ENCODE results near the gene NKX3-2. TPM values are rescaled to one million over a fixed set of nuclear protein-coding genes. Genes with fewer than 3 reads are reported as not detected.
A peak's percentile ranks its signal among the peaks of the same experiment; 100 is the strongest.

The NKX3-2 gene
- total RNA-seq, 1 experiment from 2014 or later: 2.4 TPM

DNA sequence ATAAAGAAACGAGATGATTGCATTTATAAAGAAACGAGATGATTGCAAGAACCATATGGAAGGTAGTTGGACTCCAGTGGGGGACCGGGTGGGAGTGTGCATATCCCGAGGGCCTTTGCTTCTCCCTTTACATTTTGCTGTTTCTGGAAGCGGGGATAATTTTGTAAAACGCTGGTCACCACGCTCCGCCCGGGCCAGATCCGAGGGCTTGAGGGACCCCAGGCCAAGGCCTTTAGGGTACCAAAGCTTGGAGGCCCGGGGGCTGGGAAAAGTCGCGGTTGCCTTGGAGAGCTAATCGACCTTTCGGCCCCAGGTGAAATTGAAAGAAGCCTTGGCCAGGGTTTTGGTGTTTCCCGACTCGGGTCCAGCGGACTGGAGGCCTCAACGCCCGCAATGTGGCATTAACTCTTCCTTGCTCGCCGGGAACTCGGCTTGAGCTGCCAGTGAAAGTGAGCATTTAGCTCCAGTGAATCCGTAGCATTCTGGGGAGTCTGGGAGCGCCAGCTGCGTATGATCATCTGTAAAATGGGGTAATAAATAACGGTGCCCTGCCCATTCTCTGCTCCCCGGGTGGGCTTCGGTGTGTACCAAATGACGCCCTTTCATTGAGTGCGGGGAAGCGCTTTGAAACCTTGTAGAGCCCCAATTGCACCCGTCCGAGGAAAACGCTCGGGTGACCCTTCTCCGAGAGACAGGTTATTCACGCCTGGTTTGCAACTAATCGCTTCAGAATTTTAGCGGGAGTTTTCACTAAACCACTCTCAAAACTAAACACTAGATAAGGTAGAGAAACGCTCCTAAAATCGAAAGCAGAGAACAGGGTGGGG, 4.5 kb downstream of the NKX3-2 start:
- no TSS peak for BruUV-seq (replicated peaks)
- H3K36me3 ChIP-seq (ENCODE audit: insufficient read depth, low read length, poor library complexity, severe bottlenecking): no peaks in the 10 kb centered on the region
- H3K4me3 ChIP-seq (ENCODE audit: low read depth, low read length, poor library complexity, severe bottlenecking): no peak overlapping the region
- ChIA-PET CTCF (no interaction called here), POLR2A (ENCODE audit: low non-redundant PET) (no interaction called here)
- TF ChIP-seq, protein P1, sequence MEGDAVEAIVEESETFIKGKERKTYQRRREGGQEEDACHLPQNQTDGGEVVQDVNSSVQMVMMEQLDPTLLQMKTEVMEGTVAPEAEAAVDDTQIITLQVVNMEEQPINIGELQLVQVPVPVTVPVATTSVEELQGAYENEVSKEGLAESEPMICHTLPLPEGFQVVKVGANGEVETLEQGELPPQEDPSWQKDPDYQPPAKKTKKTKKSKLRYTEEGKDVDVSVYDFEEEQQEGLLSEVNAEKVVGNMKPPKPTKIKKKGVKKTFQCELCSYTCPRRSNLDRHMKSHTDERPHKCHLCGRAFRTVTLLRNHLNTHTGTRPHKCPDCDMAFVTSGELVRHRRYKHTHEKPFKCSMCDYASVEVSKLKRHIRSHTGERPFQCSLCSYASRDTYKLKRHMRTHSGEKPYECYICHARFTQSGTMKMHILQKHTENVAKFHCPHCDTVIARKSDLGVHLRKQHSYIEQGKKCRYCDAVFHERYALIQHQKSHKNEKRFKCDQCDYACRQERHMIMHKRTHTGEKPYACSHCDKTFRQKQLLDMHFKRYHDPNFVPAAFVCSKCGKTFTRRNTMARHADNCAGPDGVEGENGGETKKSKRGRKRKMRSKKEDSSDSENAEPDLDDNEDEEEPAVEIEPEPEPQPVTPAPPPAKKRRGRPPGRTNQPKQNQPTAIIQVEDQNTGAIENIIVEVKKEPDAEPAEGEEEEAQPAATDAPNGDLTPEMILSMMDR (conservative IDR thresholded peaks at IDR 0.05; ENCODE audit: low read depth, low read length): no peak
- TF ChIP-seq EZH2 (IDR thresholded peaks at IDR 0.05; ENCODE audit: borderline replicate concordance, low read depth, low read length, poor library complexity, severe bottlenecking): no peak
- intact Hi-C loops (cut with micrococcal nuclease; ENCODE audit: unreplicated experiment): no loop called here
- no peak for DNase-seq (ENCODE audit: low spot score)
- H3K27me3 ChIP-seq (replicated peaks; ENCODE audit: insufficient read depth, low read depth, low read length, poor library complexity): peaks cover 11% of the 10 kb centered on the region
- H3K9me3 ChIP-seq (ENCODE audit: low read depth, low read length, poor library complexity, severe bottlenecking): no peaks in the 10 kb centered on the region
- H3K27ac ChIP-seq (ENCODE audit: low read depth, low read length, poor library complexity, severe bottlenecking): no peak overlapping the region
- no peaks in the 10 kb centered on the region for H3K4me1 ChIP-seq (ENCODE audit: insufficient read depth, low read length, poor library complexity, severe bottlenecking)

DNA sequence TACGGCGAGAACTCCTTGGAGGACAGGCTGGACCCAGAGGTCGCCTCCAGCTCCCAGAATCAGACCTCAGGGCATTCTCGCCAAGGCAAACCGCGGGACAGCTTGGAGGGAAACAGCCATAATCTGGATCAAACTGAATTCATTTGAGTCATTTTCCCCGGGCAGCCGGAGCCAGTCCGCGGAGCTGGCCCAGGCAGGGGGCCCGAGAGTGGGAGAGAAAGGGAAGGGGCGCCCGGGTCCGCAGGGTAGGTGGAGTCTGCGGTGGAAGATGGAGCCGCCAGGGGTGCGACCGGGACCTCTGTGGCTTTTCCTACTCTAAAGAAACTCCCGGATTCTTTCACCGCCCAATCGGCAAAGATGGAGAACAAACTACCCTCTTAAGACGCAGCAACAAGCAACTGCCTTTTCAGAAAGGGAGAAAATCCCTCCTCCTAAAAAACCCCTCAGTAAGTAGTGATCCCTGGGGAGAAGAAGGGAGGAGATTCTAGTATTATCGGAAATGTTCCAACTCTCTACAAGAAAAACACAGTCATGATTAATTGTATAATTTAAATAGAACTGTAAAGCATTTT, 5.2 kb downstream of the NKX3-2 start:
- peak; percentile 29 for DNase-seq (ENCODE audit: low spot score)
- ChIA-PET POLR2A (ENCODE audit: low non-redundant PET) (no interaction called here), CTCF (no interaction called here)
- Histone ChIP-seq H3K4me1 (ENCODE audit: insufficient read depth, low read length, poor library complexity, severe bottlenecking) (no peaks in the 10 kb centered on the region), H3K4me3 (ENCODE audit: low read depth, low read length, poor library complexity, severe bottlenecking) (no peak overlapping the region), H3K27me3 (replicated peaks; ENCODE audit: insufficient read depth, low read depth, low read length, poor library complexity) (peaks cover 13% of the 10 kb centered on the region), H3K36me3 (ENCODE audit: insufficient read depth, low read length, poor library complexity, severe bottlenecking) (no peaks in the 10 kb centered on the region), H3K9me3 (ENCODE audit: low read depth, low read length, poor library complexity, severe bottlenecking) (no peaks in the 10 kb centered on the region), H3K27ac (ENCODE audit: low read depth, low read length, poor library complexity, severe bottlenecking) (no peak overlapping the region)
- no peak for TF ChIP-seq EZH2 (IDR thresholded peaks at IDR 0.05; ENCODE audit: borderline replicate concordance, low read depth, low read length, poor library complexity, severe bottlenecking)
- TF ChIP-seq, protein P1 (conservative IDR thresholded peaks at IDR 0.05; ENCODE audit: low read depth, low read length): no peak
- BruUV-seq (replicated peaks): no TSS peak
- intact Hi-C loops (cut with micrococcal nuclease; ENCODE audit: unreplicated experiment): no loop called here

DNA sequence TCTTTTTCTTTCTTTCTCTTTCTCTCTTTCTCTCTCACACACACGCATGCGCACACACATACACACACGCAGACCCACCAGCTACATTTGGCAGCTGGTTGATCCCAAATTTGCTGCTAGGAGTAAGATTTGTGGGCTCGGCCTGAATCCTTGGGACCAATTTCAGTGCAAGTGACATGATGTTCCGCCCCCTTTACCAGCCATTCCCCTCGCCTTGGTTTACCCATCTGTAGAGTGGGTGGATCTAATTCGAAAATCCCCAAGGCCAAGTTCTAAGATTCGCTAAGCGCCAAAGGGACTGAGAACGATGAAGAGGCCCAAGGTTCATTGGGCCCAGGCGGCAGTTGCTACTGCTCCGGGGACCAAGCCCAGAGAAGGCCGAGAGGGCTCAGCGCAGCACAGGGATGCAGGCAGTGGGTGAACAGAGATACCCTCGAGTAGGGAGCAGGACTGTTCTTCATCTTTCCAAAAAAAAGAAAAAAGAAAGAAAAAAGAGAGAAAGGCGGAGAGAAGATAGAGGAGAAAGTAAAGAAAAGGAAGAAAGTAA, 5.8 kb downstream of the NKX3-2 start:
- ChIA-PET CTCF (no interaction called here), POLR2A (ENCODE audit: low non-redundant PET) (no interaction called here)
- intact Hi-C loops (cut with micrococcal nuclease; ENCODE audit: unreplicated experiment): no loop called here
- peaks cover 13% of the 10 kb centered on the region for H3K27me3 ChIP-seq (replicated peaks; ENCODE audit: insufficient read depth, low read depth, low read length, poor library complexity)
- no peaks in the 10 kb centered on the region for H3K9me3 ChIP-seq (ENCODE audit: low read depth, low read length, poor library complexity, severe bottlenecking)
- no peaks in the 10 kb centered on the region for H3K36me3 ChIP-seq (ENCODE audit: insufficient read depth, low read length, poor library complexity, severe bottlenecking)
- DNase-seq (ENCODE audit: low spot score): no peak
- no TSS peak for BruUV-seq (replicated peaks)
- TF ChIP-seq, protein P1 (conservative IDR thresholded peaks at IDR 0.05; ENCODE audit: low read depth, low read length): no peak
- no peak for TF ChIP-seq EZH2 (IDR thresholded peaks at IDR 0.05; ENCODE audit: borderline replicate concordance, low read depth, low read length, poor library complexity, severe bottlenecking)
- no peak overlapping the region for H3K27ac ChIP-seq (ENCODE audit: low read depth, low read length, poor library complexity, severe bottlenecking)
- H3K4me3 ChIP-seq (ENCODE audit: low read depth, low read length, poor library complexity, severe bottlenecking): no peak overlapping the region
- H3K4me1 ChIP-seq (ENCODE audit: insufficient read depth, low read length, poor library complexity, severe bottlenecking): no peaks in the 10 kb centered on the region

Data from A673 (cell line).